Natural killer cell (primary cell): ENCODE data around the gene ACSS1. TPM values are rescaled to one million over a fixed set of nuclear protein-coding genes. Genes with fewer than 3 reads are reported as not detected.
A peak's percentile ranks its signal among the peaks of the same experiment; 100 is the strongest.

ENCODE experiments used
- ATAC-seq, 3 donors: fragments of 150-1000 bp in 2 of 3; fragments of 200-7000 bp in 1 of 3; cut with Tn5 transposase; 1 replicate in 1 of 3; 2 replicates in 2 of 3; pipeline ENCODE4 v1.10.0; 2021; ENCODE audit warnings: mild to moderate bottlenecking in 2 of 3, moderate library complexity in 2 of 3
- DNase-seq, 2 donors: peaks; one replicate each; pipeline versions ENCODE4 v3.0.0 to v3.0.0-alpha.2; 2013 to 2021; ENCODE audit warnings: mixed read lengths in 1 of 2
- H3K27ac ChIP-seq: one replicate; pipeline ENCODE4 v1.5.1; 2013; ENCODE audit warnings: mild to moderate bottlenecking, low read length
- H3K27me3 ChIP-seq: one replicate; pipeline ENCODE4 v1.6.1; 2013; ENCODE audit warnings: low read length; ENCODE audit not compliant: control insufficient read depth, insufficient read depth
- H3K36me3 ChIP-seq: one replicate; pipeline ENCODE4 v1.6.1; 2013; ENCODE audit warnings: low read length; ENCODE audit not compliant: control insufficient read depth, insufficient read depth
- H3K4me1 ChIP-seq: one replicate; pipeline ENCODE4 v1.6.1; 2013; ENCODE audit warnings: low read length; ENCODE audit not compliant: control insufficient read depth, insufficient read depth
- H3K4me3 ChIP-seq: one replicate; pipeline ENCODE4 v1.5.1; 2013; ENCODE audit warnings: low read length
- H3K9me3 ChIP-seq: one replicate; pipeline ENCODE4 v1.6.1; 2013; ENCODE audit warnings: low read length; ENCODE audit not compliant: control insufficient read depth, insufficient read depth
- H3K27ac Mint-ChIP-seq, 2 donors: one replicate each; pipeline ENCODE4 v1.8.0; 2022; ENCODE audit warnings: mild to moderate bottlenecking in 2 of 2, mixed read lengths in 2 of 2, moderate library complexity in 1 of 2
- H3K27me3 Mint-ChIP-seq, 2 donors: one replicate each; pipeline ENCODE4 v1.8.0; 2022; ENCODE audit warnings: low read depth in 2 of 2, mixed read lengths in 2 of 2
- H3K36me3 Mint-ChIP-seq: one replicate; pipeline ENCODE4 v1.8.0; 2022; ENCODE audit warnings: mixed read lengths
- H3K4me1 Mint-ChIP-seq, 2 donors: one replicate each; pipeline ENCODE4 v1.8.0; 2022; ENCODE audit warnings: mixed read lengths in 2 of 2
- H3K4me3 Mint-ChIP-seq: one replicate; pipeline ENCODE4 v1.8.0; 2022; ENCODE audit warnings: mild to moderate bottlenecking, moderate library complexity, mixed read lengths
- H3K9me3 Mint-ChIP-seq, 2 donors: one replicate each; pipeline ENCODE4 v1.8.0; 2022; ENCODE audit warnings: mixed read lengths in 2 of 2
- CTCF ChIP-seq: fragments of 200-600 bp; IDR thresholded peaks from one replicate; pipeline ENCODE4 v1.8.0; 2022; ENCODE audit warnings: antibody characterized with exemption
- WGBS: methylation state at CpG from one replicate; pipeline ENCODE4 v1.1.7; 2013; ENCODE audit warnings: missing lambda C conversion rate; ENCODE audit not compliant: insufficient coverage; 5-methylcytosine and 5-hydroxymethylcytosine counted together
- intact Hi-C: fragments of 100-400 bp; cut with micrococcal nuclease; formaldehyde crosslinking; loops from one replicate; pipeline ENCODE4 v1.14.2; 2022
- total RNA-seq, 4 donors: library from RNA; stranded (reverse); fragments of 120-200 nt in 1 of 4; gene quantifications; one replicate each; pipeline versions ENCODE4 v1.2.3 to v1.2.4, GENCODE V29; 2013 to 2022

Gene ACSS1
- total RNA-seq, 3 donors from 2014 or later (not counting 1 experiment from before 2014, with no cell fraction given), result 46.3 to 67.4 (median 57.4) TPM

GRCh38 chr20:25099601-25100140 lies 41.7 kb upstream of the ACSS1 start:
- no peaks in the 10 kb centered on the region for H3K9me3 ChIP-seq
- Mint-ChIP-seq H3K27ac (no peak overlapping the region), H3K27me3 (peaks cover 6 to 8% of the 10 kb centered on the region in 2 donors), H3K4me3 (no peak overlapping the region), H3K4me1 (no peaks in the 10 kb centered on the region), H3K9me3 (no peaks in the 10 kb centered on the region), H3K36me3 (no peaks in the 10 kb centered on the region)
- DNase-seq (peak in 1 of 2 donors; percentile 15), ATAC-seq (no peak)
- H3K4me3 ChIP-seq, result no peak overlapping the region
- no peaks in the 10 kb centered on the region for H3K4me1 ChIP-seq
- 57% methylated on average over 3 of the region's 4 CpGs for WGBS
- no peaks in the 10 kb centered on the region for H3K36me3 ChIP-seq
- intact Hi-C loops, result no loop called here
- H3K27ac ChIP-seq, result no peak overlapping the region
- no peaks in the 10 kb centered on the region for H3K27me3 ChIP-seq
- no peak for TF ChIP-seq CTCF

GRCh38 chr20:25097498-25097897 lies 39.6 kb upstream of the ACSS1 start:
- 79% methylated on average over 2 of the region's 2 CpGs for WGBS
- no peaks in the 10 kb centered on the region for H3K9me3 Mint-ChIP-seq

GRCh38 chr20:25090492-25091429 lies 32.8 kb upstream of the ACSS1 start:
- TF ChIP-seq CTCF, result no peak
- ATAC-seq (peak; percentile 92 to 96 (median 92)), DNase-seq (peak; percentile 35 to 91)
- Mint-ChIP-seq H3K27me3 (peaks cover 16 to 23% of the 10 kb centered on the region in 2 donors), H3K36me3 (no peaks in the 10 kb centered on the region), H3K4me3 (peak overlapping the region; percentile 36), H3K9me3 (no peaks in the 10 kb centered on the region), H3K4me1 (peaks cover 15 to 23% of the 10 kb centered on the region in 2 donors), H3K27ac (peak overlapping the region; percentile 19 to 83)
- H3K4me3 ChIP-seq, result no peak overlapping the region
- H3K9me3 ChIP-seq, result no peaks in the 10 kb centered on the region
- 13% methylated on average over 14 of the region's 14 CpGs for WGBS
- intact Hi-C loops, result no loop called here
- H3K27me3 ChIP-seq, result peaks cover 8% of the 10 kb centered on the region
- peaks cover 24% of the 10 kb centered on the region for H3K4me1 ChIP-seq
- no peaks in the 10 kb centered on the region for H3K36me3 ChIP-seq
- H3K27ac ChIP-seq, result peak overlapping the region; percentile 2

More at GRCh38 chr20:25097498-25097897, 39.6 kb upstream of the ACSS1 start:
- Histone ChIP-seq H3K27me3 (no peaks in the 10 kb centered on the region), H3K36me3 (no peaks in the 10 kb centered on the region), H3K27ac (no peak overlapping the region), H3K9me3 (no peaks in the 10 kb centered on the region), H3K4me3 (no peak overlapping the region), H3K4me1 (no peaks in the 10 kb centered on the region)
- ATAC-seq (no peak), DNase-seq (no peak)
- Mint-ChIP-seq H3K4me3 (no peak overlapping the region), H3K36me3 (no peaks in the 10 kb centered on the region), H3K27ac (no peak overlapping the region), H3K4me1 (no peaks in the 10 kb centered on the region), H3K27me3 (peaks cover 5 to 8% of the 10 kb centered on the region in 2 donors)
- TF ChIP-seq CTCF, result no peak
- intact Hi-C loops, result no loop called here
